Kidney epithelial cell (primary cell): ENCODE results near the gene DOP1B. TPM values are rescaled to one million over a fixed set of nuclear protein-coding genes. Genes with fewer than 3 reads are reported as not detected.

Experiments
- DNase-seq: peaks from one replicate; pipeline ENCODE4 v3.0.0-alpha.2; 2010; ENCODE audit warnings: low read depth
- H3K27me3 ChIP-seq: 2 replicates; pipeline ENCODE4 v1.6.0; 2011; ENCODE audit warnings: low read length; ENCODE audit not compliant: control insufficient read depth, insufficient read depth
- H3K36me3 ChIP-seq: 2 replicates; pipeline ENCODE4 v1.5.1; 2011; ENCODE audit warnings: low read length; ENCODE audit not compliant: control insufficient read depth, insufficient read depth
- H3K4me3 ChIP-seq: 2 replicates; pipeline ENCODE4 v1.5.1; 2011; ENCODE audit warnings: low read depth, mild to moderate bottlenecking, control low read depth, low read length
- CTCF ChIP-seq: IDR thresholded peaks from 2 replicates; pipeline ENCODE4 v1.5.1; 2011; ENCODE audit warnings: mild to moderate bottlenecking, moderate library complexity, low read length, control low read depth, inconsistent platforms; ENCODE audit not compliant: insufficient read depth, poor library complexity, severe bottlenecking
- total RNA-seq: library from RNA; depleted of rRNA; stranded (reverse); fragments of >200 nt; gene quantifications from 2 replicates; pipeline ENCODE4 v1.2.3, GENCODE V29; 2015

DOP1B gene
- total RNA-seq, 1 donor from 2014 or later, result 31.5 TPM

GRCh38 chr21:36174780-36175179 is 18.2 kb downstream of the DOP1B start:
- no peak overlapping the region for H3K4me3 ChIP-seq
- no peaks in the 10 kb centered on the region for H3K36me3 ChIP-seq
- no peak for DNase-seq
- TF ChIP-seq CTCF, result no peak
- no peaks in the 10 kb centered on the region for H3K27me3 ChIP-seq

- no peak for TF ChIP-seq CTCF
- no peak overlapping the region for H3K4me3 ChIP-seq
- DNase-seq, result no peak
- no peaks in the 10 kb centered on the region for H3K27me3 ChIP-seq
- H3K36me3 ChIP-seq, result no peaks in the 10 kb centered on the region
Measured at GRCh38 chr21:36175771-36176565, 19.3 kb downstream of the DOP1B start.

- no peak for DNase-seq
- no peaks in the 10 kb centered on the region for H3K36me3 ChIP-seq
- H3K27me3 ChIP-seq, result no peaks in the 10 kb centered on the region
- no peak for TF ChIP-seq CTCF
- H3K4me3 ChIP-seq, result no peak overlapping the region
Measured at GRCh38 chr21:36178349-36178748, 21.7 kb downstream of the DOP1B start.

- Histone ChIP-seq H3K4me3 (no peak overlapping the region), H3K27me3 (no peaks in the 10 kb centered on the region), H3K36me3 (no peaks in the 10 kb centered on the region)
- TF ChIP-seq CTCF, result no peak
- no peak for DNase-seq
Measured at GRCh38 chr21:36179145-36179544, 22.5 kb downstream of the DOP1B start.

- TF ChIP-seq CTCF, result no peak
- H3K36me3 ChIP-seq, result no peaks in the 10 kb centered on the region
- no peak overlapping the region for H3K4me3 ChIP-seq
- H3K27me3 ChIP-seq, result no peaks in the 10 kb centered on the region
- no peak for DNase-seq
Measured at GRCh38 chr21:36180963-36181362, 24.3 kb downstream of the DOP1B start.

- DNase-seq, result no peak
- H3K4me3 ChIP-seq, result no peak overlapping the region
- no peaks in the 10 kb centered on the region for H3K27me3 ChIP-seq
- peaks cover under 1% of the 10 kb centered on the region for H3K36me3 ChIP-seq
- TF ChIP-seq CTCF, result no peak
Measured at GRCh38 chr21:36183144-36183795, 26.6 kb downstream of the DOP1B start.
